DOHH2 (cell line): ENCODE measurements around the gene TEPSIN.

Source experiments
- H3F3A ChIP-seq: fragments of 200-600 bp; sonication (generic), shearing (Covaris generic); 2 replicates; pipeline ENCODE4 v1.6.0; 2016; ENCODE audit warnings: antibody characterized with exemption, mild to moderate bottlenecking; ENCODE audit not compliant: control insufficient read depth, insufficient read depth
- H3K27ac ChIP-seq: fragments of 200-600 bp; sonication (generic); 2 replicates; pipeline ENCODE4 v1.5.1; 2014; ENCODE audit warnings: low read depth, mild to moderate bottlenecking, low read length, moderate library complexity
- H3K27me3 ChIP-seq: fragments of 200-600 bp; sonication (generic); 2 replicates; pipeline ENCODE4 v1.6.1; 2014; ENCODE audit warnings: mild to moderate bottlenecking, low read length, mixed read lengths; ENCODE audit not compliant: control insufficient read depth
- H3K36me3 ChIP-seq: fragments of 200-600 bp; sonication (generic); 2 replicates; pipeline ENCODE4 v1.6.1; 2014; ENCODE audit warnings: mild to moderate bottlenecking, low read length, moderate library complexity, mixed read lengths; ENCODE audit not compliant: control insufficient read depth
- H3K4me1 ChIP-seq: fragments of 200-600 bp; sonication (generic); 2 replicates; pipeline ENCODE4 v1.6.1; 2014; ENCODE audit warnings: mild to moderate bottlenecking, low read length, mixed read lengths; ENCODE audit not compliant: control insufficient read depth
- H3K4me2 ChIP-seq: fragments of 200-600 bp; sonication (generic); 2 replicates; pipeline ENCODE4 v1.6.0; 2014; ENCODE audit warnings: mild to moderate bottlenecking, low read length, moderate library complexity
- H3K4me3 ChIP-seq: fragments of 200-600 bp; sonication (generic); 2 replicates; pipeline ENCODE4 v1.5.1; 2014; ENCODE audit warnings: mild to moderate bottlenecking, low read length, mixed read lengths
- H3K79me2 ChIP-seq: fragments of 200-600 bp; sonication (generic); 2 replicates; pipeline ENCODE4 v1.6.1; 2014; ENCODE audit warnings: mild to moderate bottlenecking, low read length, mixed read lengths; ENCODE audit not compliant: control insufficient read depth
- H3K9me2 ChIP-seq: fragments of 200-600 bp; sonication (generic); replicated peaks from 2 replicates; pipeline ENCODE4 v1.6.1; 2014; ENCODE audit warnings: mild to moderate bottlenecking, low read length, mixed read lengths; ENCODE audit not compliant: control insufficient read depth
- H3K9me3 ChIP-seq: fragments of 200-600 bp; sonication (generic); 2 replicates; pipeline ENCODE4 v1.6.1; 2014; ENCODE audit warnings: antibody characterized with exemption, low read length, mixed read lengths; ENCODE audit not compliant: control insufficient read depth, insufficient read depth
- H4K20me1 ChIP-seq: fragments of 200-600 bp; sonication (generic); 2 replicates; pipeline ENCODE4 v1.6.0; 2014; ENCODE audit warnings: low read depth, mild to moderate bottlenecking, antibody characterized with exemption, low read length, moderate library complexity; ENCODE audit not compliant: control insufficient read depth, insufficient read depth
- EZH2phosphoT487 ChIP-seq: fragments of 200-600 bp; sonication (generic); IDR thresholded peaks from 2 replicates; pipeline ENCODE4 v1.6.1; 2017; ENCODE audit warnings: borderline replicate concordance, mild to moderate bottlenecking, antibody characterized with exemption, low read length, moderate library complexity, mixed read lengths
- TF ChIP-seq, protein P1 (sequence below): fragments of 200-600 bp; sonication (generic); IDR thresholded peaks from one replicate; pipeline ENCODE4 v1.5.1; 2014; ENCODE audit warnings: antibody characterized with exemption, mild to moderate bottlenecking, low read depth, low read length; ENCODE audit not compliant: poor library complexity, severe bottlenecking

Gene TEPSIN

DNA sequence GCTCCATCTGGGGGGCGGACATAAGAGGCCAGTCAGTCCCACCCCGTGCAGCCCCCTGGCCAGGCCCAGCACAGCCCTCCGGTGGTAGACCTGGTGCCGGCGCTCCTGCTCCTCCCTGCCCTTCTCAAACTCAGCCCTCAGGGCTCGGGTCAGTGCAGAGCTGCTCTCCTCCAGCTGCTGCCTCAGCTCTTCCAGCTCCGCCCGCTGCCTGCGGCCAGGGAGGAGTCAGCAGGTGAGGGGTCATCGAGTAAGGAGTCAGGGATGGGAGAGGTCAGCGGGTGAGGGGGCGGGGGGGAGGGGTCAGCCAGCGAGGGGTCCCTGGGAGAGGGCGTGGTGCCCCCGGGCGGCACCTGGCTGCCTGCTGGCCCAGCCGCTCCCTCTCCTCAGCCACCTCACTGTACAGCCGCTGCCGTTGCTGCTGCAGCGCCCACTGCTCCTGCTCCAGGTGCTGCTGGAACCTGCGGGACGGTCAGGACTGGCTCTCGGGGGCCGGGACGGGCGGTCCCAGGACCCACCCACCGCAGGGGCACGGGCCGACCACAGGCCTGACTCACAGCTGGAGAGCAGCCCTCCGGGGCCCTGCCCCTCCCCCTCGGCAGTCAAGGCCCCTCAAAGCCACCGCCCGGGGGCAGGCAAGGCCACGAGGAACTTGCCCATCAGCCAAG, 46.3 kb downstream of the TEPSIN start:
- Histone ChIP-seq H3K9me3 (no peaks in the 10 kb centered on the region), H3K79me2 (no peaks in the 10 kb centered on the region), H3K4me2 (no peak overlapping the region), H3K27me3 (no peaks in the 10 kb centered on the region), H3F3A (no peaks in the 10 kb centered on the region), H3K27ac (no peak overlapping the region), H3K4me1 (no peaks in the 10 kb centered on the region), H3K4me3 (no peak overlapping the region), H3K9me2 (no peaks in the 10 kb centered on the region), H4K20me1 (no peaks in the 10 kb centered on the region), H3K36me3 (no peaks in the 10 kb centered on the region)
- no peak for TF ChIP-seq EZH2phosphoT487
- TF ChIP-seq, protein P1, sequence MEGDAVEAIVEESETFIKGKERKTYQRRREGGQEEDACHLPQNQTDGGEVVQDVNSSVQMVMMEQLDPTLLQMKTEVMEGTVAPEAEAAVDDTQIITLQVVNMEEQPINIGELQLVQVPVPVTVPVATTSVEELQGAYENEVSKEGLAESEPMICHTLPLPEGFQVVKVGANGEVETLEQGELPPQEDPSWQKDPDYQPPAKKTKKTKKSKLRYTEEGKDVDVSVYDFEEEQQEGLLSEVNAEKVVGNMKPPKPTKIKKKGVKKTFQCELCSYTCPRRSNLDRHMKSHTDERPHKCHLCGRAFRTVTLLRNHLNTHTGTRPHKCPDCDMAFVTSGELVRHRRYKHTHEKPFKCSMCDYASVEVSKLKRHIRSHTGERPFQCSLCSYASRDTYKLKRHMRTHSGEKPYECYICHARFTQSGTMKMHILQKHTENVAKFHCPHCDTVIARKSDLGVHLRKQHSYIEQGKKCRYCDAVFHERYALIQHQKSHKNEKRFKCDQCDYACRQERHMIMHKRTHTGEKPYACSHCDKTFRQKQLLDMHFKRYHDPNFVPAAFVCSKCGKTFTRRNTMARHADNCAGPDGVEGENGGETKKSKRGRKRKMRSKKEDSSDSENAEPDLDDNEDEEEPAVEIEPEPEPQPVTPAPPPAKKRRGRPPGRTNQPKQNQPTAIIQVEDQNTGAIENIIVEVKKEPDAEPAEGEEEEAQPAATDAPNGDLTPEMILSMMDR = no peak

DNA sequence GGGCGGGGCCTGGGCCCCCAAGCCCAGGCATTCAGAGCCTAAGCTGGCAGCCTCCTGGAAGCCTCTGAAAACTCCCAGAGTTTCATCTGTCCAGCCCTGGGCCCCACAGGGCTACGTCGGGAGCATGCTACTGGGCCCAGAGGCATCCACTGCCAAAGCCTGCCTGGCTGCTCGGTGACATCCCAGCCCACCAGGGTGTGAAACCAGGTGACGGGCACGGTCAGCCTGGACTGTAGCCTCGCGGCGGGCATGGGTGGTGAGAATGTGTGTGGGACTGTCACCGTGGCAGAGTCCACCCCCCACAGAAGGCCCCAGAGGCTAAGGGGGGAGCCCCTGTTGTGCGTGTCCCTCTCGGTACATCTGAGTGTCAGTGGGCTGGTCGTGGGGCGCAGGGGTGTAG, 47.2 kb downstream of the TEPSIN start:
- no peaks in the 10 kb centered on the region for H3K9me2 ChIP-seq
- H3K27ac ChIP-seq = no peak overlapping the region
- no peak overlapping the region for H3K4me3 ChIP-seq
- no peaks in the 10 kb centered on the region for H3F3A ChIP-seq
- no peak overlapping the region for H3K4me2 ChIP-seq
- H3K36me3 ChIP-seq = no peaks in the 10 kb centered on the region
- TF ChIP-seq EZH2phosphoT487 = no peak
- TF ChIP-seq, protein P1 = no peak
- H4K20me1 ChIP-seq = no peaks in the 10 kb centered on the region
- no peaks in the 10 kb centered on the region for H3K27me3 ChIP-seq
- no peaks in the 10 kb centered on the region for H3K79me2 ChIP-seq
- H3K4me1 ChIP-seq = no peaks in the 10 kb centered on the region
- H3K9me3 ChIP-seq = no peaks in the 10 kb centered on the region

DNA sequence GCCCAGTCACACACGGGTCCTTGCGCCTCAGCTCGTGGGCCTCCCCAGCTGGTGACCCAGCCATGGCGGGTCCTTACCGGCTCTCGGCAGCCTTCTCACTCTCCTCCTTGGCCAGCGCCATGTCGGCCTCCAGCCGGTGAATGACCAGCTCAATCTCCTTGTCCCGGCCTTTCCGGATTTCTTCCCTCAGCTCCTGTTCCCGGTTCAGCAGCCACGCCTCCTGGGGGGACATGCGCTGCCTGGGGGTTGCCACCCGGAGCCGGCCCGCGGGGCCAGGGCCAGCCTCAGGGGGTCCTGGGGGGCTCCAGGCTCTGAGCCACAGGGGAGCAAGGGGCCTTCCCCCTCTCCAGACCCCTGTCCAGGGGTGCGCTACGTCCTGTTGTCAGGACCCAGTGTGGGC, 47.7 kb downstream of the TEPSIN start:
- TF ChIP-seq, protein P1 = no peak
- no peak for TF ChIP-seq EZH2phosphoT487

More for the DNA sequence above, 47.7 kb downstream of the TEPSIN start:
- no peaks in the 10 kb centered on the region for H3K4me1 ChIP-seq
- H3K9me3 ChIP-seq = no peaks in the 10 kb centered on the region
- no peaks in the 10 kb centered on the region for H3F3A ChIP-seq
- no peaks in the 10 kb centered on the region for H3K9me2 ChIP-seq
- H4K20me1 ChIP-seq = no peaks in the 10 kb centered on the region
- H3K4me3 ChIP-seq = no peak overlapping the region
- no peak overlapping the region for H3K4me2 ChIP-seq
- no peaks in the 10 kb centered on the region for H3K79me2 ChIP-seq
- no peaks in the 10 kb centered on the region for H3K36me3 ChIP-seq
- H3K27me3 ChIP-seq = no peaks in the 10 kb centered on the region
- H3K27ac ChIP-seq = no peak overlapping the region
